Left kidney (tissue), 2 donors: Measurements from ENCODE around the gene TMC5. TPM values are rescaled to one million over a fixed set of nuclear protein-coding genes. Genes with fewer than 3 reads are reported as not detected.
A peak's percentile ranks its signal among the peaks of the same experiment; 100 is the strongest.

Source experiments
- DNase-seq: peaks from one replicate; pipeline ENCODE4 v3.0.0-alpha.2; 2013
- polyA plus RNA-seq: library from polyadenylated mRNA; unstranded; fragments of 120-200 nt; gene quantifications from one replicate; pipeline ENCODE4 v1.2.1, GENCODE V29; 2013; ENCODE audit not compliant: insufficient read length

The TMC5 gene
- polyA plus RNA-seq, 1 donor, result 0.37 TPM

- no peak for DNase-seq
These were observed 41.2 kb downstream of the TMC5 start for GRCh38 chr16:19458722-19459379.

GRCh38 chr16:19460397-19460796 is 42.7 kb downstream of the TMC5 start:
- DNase-seq, result no peak

GRCh38 chr16:19463468-19464315 is 46.0 kb downstream of the TMC5 start:
- DNase-seq, result no peak

GRCh38 chr16:19468300-19468699 is 50.6 kb downstream of the TMC5 start:
- no peak for DNase-seq

GRCh38 chr16:19472482-19472881 is 54.8 kb downstream of the TMC5 start:
- no peak for DNase-seq

GRCh38 chr16:19474617-19475016 is 56.9 kb downstream of the TMC5 start:
- no peak for DNase-seq

- DNase-seq, result no peak
These were observed 60.8 kb downstream of the TMC5 start for GRCh38 chr16:19478505-19478904.

GRCh38 chr16:19479302-19479721 is 61.6 kb downstream of the TMC5 start:
- no peak for DNase-seq

GRCh38 chr16:19481296-19481695 is 63.6 kb downstream of the TMC5 start:
- DNase-seq, result no peak

- DNase-seq, result no peak
These were observed 64.1 kb downstream of the TMC5 start for GRCh38 chr16:19481769-19482168.

GRCh38 chr16:19482291-19482690 is 64.6 kb downstream of the TMC5 start:
- DNase-seq, result no peak

GRCh38 chr16:19484096-19484495 is 66.4 kb downstream of the TMC5 start:
- no peak for DNase-seq

GRCh38 chr16:19485611-19486010 is 67.9 kb downstream of the TMC5 start:
- no peak for DNase-seq

- no peak for DNase-seq
These were observed 68.4 kb downstream of the TMC5 start for GRCh38 chr16:19486051-19486450.

GRCh38 chr16:19486750-19487325 is 69.2 kb downstream of the TMC5 start:
- DNase-seq, result no peak

GRCh38 chr16:19488213-19488640 is 70.5 kb downstream of the TMC5 start:
- no peak for DNase-seq

GRCh38 chr16:19490619-19491018 is 72.9 kb downstream of the TMC5 start:
- DNase-seq, result no peak

GRCh38 chr16:19497176-19497575 is 79.5 kb downstream of the TMC5 start:
- DNase-seq, result no peak

GRCh38 chr16:19499006-19499405 is 81.3 kb downstream of the TMC5 start:
- no peak for DNase-seq

GRCh38 chr16:19499481-19499880 is 81.8 kb downstream of the TMC5 start:
- DNase-seq, result no peak

- peak; percentile 70 for DNase-seq
These were observed 84.9 kb downstream of the TMC5 start for GRCh38 chr16:19502395-19503131.

GRCh38 chr16:19503461-19504075 is 85.9 kb downstream of the TMC5 start:
- DNase-seq, result no peak
